Osteoblast (primary cell): ENCODE measurements around the gene MICU1. TPM values are rescaled to one million over a fixed set of nuclear protein-coding genes. Genes with fewer than 3 reads are reported as not detected.

Source experiments
- DNase-seq: peaks from one replicate; pipeline ENCODE4 v3.0.0; 2011; ENCODE audit warnings: low spot score, mixed read lengths; ENCODE audit not compliant: insufficient read length; ENCODE audit errors: missing footprints
- H2AFZ ChIP-seq: 2 replicates; pipeline ENCODE4 v1.6.0; 2011; ENCODE audit warnings: mild to moderate bottlenecking, low read length
- H3K27ac ChIP-seq: 2 replicates; pipeline ENCODE4 v1.5.1; 2011; ENCODE audit warnings: mild to moderate bottlenecking, low read depth, low read length, moderate library complexity
- H3K27me3 ChIP-seq: 2 replicates; pipeline ENCODE4 v1.6.0; 2012; ENCODE audit warnings: mild to moderate bottlenecking, control low read depth, inconsistent platforms, low read length, moderate library complexity; ENCODE audit not compliant: insufficient read depth
- H3K36me3 ChIP-seq: 2 replicates; pipeline ENCODE4 v1.5.1; 2011; ENCODE audit warnings: mild to moderate bottlenecking, low read length, control low read depth, moderate library complexity; ENCODE audit not compliant: insufficient read depth
- H3K4me1 ChIP-seq: 2 replicates; pipeline ENCODE4 v1.5.1; 2011; ENCODE audit warnings: mild to moderate bottlenecking, low read length, control low read depth, moderate library complexity; ENCODE audit not compliant: insufficient read depth
- H3K4me2 ChIP-seq: 2 replicates; pipeline ENCODE4 v1.6.0; 2011; ENCODE audit warnings: mild to moderate bottlenecking, low read length; ENCODE audit not compliant: insufficient read depth
- H3K4me3 ChIP-seq: fragments of 200-600 bp; sonication (generic); 3 replicates; pipeline ENCODE4 v1.5.1; 2012; ENCODE audit warnings: mild to moderate bottlenecking, low read length, inconsistent platforms; ENCODE audit not compliant: insufficient read depth
- H3K79me2 ChIP-seq: 2 replicates; pipeline ENCODE4 v1.6.0; 2012; ENCODE audit warnings: mild to moderate bottlenecking, low read length, control low read depth, inconsistent platforms; ENCODE audit not compliant: insufficient read depth
- H3K9me3 ChIP-seq: 2 replicates; pipeline ENCODE4 v1.5.1; 2011; ENCODE audit warnings: low read depth, low read length, control low read depth
- H4K20me1 ChIP-seq: 2 replicates; pipeline ENCODE4 v1.6.0; 2012; ENCODE audit warnings: mild to moderate bottlenecking, low read length, control low read depth; ENCODE audit not compliant: insufficient read depth
- total RNA-seq: library from RNA; depleted of rRNA; stranded (reverse); fragments of >200 nt; gene quantifications from 2 replicates; pipeline ENCODE4 v1.2.3, GENCODE V29; 2012
- TF ChIP-seq, protein P1 (sequence below): IDR thresholded peaks from 2 replicates; pipeline ENCODE4 v1.5.1; 2011; ENCODE audit warnings: mild to moderate bottlenecking, low read depth, low read length, moderate library complexity; ENCODE audit errors: extremely low read depth

The MICU1 gene
- total RNA-seq, 1 donor = 79.6 TPM

DNA sequence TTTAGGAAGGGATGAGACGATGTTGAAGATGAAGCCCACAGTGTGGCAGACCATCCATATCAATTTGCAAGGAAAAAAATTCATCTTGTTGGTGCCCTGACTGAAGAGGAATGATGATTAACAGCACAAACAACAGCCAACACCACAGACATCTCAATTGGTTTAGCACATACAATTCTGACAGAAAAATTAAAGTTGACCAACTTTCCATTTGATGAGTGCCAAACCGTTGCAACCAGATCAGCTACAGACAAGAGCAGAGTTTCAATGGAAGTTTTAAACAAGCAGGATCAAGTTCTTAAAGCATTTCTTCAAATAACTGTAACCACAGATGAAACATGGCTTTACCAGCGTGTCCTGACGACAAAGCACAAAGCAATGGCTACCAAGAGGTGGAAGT lies 138.8 kb downstream of the MICU1 start:
- no peaks in the 10 kb centered on the region for H3K79me2 ChIP-seq
- no peak overlapping the region for H2AFZ ChIP-seq
- H3K27me3 ChIP-seq = no peaks in the 10 kb centered on the region
- H3K9me3 ChIP-seq = no peaks in the 10 kb centered on the region
- no peaks in the 10 kb centered on the region for H4K20me1 ChIP-seq
- no peak overlapping the region for H3K4me3 ChIP-seq
- no peak overlapping the region for H3K27ac ChIP-seq
- H3K4me1 ChIP-seq = peaks cover 5% of the 10 kb centered on the region
- no peak overlapping the region for H3K4me2 ChIP-seq
- no peak for DNase-seq
- no peaks in the 10 kb centered on the region for H3K36me3 ChIP-seq
- TF ChIP-seq, protein P1, sequence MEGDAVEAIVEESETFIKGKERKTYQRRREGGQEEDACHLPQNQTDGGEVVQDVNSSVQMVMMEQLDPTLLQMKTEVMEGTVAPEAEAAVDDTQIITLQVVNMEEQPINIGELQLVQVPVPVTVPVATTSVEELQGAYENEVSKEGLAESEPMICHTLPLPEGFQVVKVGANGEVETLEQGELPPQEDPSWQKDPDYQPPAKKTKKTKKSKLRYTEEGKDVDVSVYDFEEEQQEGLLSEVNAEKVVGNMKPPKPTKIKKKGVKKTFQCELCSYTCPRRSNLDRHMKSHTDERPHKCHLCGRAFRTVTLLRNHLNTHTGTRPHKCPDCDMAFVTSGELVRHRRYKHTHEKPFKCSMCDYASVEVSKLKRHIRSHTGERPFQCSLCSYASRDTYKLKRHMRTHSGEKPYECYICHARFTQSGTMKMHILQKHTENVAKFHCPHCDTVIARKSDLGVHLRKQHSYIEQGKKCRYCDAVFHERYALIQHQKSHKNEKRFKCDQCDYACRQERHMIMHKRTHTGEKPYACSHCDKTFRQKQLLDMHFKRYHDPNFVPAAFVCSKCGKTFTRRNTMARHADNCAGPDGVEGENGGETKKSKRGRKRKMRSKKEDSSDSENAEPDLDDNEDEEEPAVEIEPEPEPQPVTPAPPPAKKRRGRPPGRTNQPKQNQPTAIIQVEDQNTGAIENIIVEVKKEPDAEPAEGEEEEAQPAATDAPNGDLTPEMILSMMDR = no peak

DNA sequence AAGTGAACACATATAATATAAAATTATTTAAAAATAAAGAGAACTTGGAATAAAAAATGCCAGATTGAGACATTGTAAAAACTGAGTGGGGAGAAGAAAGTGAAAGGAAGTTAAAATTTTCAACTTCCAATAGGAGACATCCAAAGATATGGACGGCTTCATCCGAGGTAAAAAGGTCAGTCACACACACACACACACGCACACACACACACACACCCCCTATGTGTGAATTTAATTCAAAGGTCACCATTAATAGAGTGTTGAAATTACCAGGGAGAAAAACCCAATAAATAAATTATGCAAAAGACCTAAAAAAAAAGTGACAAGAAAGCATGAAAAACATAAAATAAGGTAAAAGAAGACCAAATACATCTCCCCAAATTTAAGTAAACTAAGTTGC lies 140.2 kb downstream of the MICU1 start:
- Histone ChIP-seq H3K36me3 (no peaks in the 10 kb centered on the region), H3K4me1 (peaks cover 3% of the 10 kb centered on the region), H2AFZ (no peak overlapping the region), H3K27ac (no peak overlapping the region), H3K9me3 (no peaks in the 10 kb centered on the region), H3K27me3 (no peaks in the 10 kb centered on the region), H3K79me2 (no peaks in the 10 kb centered on the region), H3K4me3 (no peak overlapping the region), H4K20me1 (no peaks in the 10 kb centered on the region), H3K4me2 (no peak overlapping the region)
- no peak for DNase-seq
- TF ChIP-seq, protein P1 = no peak

DNA sequence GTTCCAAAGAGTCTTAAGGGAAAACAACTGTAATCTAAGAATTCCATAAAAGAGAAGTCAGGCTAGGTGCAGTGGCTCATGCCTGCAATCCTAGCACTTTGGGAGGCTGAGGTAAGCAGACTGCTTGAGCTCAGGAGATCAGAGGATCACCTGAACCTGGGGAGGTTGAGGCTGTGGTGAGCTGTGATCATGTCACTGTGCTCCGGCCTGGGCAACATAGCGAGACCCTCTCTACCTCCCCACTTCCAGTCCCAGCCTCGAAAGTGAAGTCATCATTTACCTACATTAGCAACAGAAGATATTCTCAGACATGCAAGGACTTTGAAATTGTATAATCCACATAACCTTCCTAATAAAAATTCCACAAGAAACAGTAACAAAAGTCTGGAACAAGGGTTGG lies 141.4 kb downstream of the MICU1 start:
- Histone ChIP-seq H3K4me3 (no peak overlapping the region), H3K4me1 (no peaks in the 10 kb centered on the region), H3K27ac (no peak overlapping the region), H2AFZ (no peak overlapping the region), H3K4me2 (no peak overlapping the region), H3K36me3 (no peaks in the 10 kb centered on the region), H3K27me3 (no peaks in the 10 kb centered on the region), H3K9me3 (no peaks in the 10 kb centered on the region), H4K20me1 (no peaks in the 10 kb centered on the region), H3K79me2 (no peaks in the 10 kb centered on the region)
- TF ChIP-seq, protein P1 = no peak
- DNase-seq = no peak

DNA sequence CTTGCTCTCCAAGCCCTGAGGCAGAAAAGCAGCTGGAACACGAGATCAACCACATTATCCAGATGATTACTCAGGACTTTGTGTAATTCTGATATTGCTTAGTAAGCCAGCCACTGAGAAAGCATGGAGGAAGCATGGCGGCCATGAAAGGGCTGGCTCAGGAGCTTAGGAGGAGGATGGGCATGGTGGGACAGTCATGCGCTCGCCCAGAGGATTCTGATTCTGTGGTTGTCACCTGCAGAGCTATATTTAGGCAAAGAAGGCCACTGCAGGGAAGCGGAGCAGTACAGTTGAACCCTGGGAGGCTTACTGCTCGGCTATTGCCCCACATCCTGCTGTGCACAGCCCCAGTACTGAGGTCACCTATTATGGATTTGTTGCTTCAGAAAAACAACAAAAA lies 142.4 kb downstream of the MICU1 start:
- H2AFZ ChIP-seq = no peak overlapping the region
- H3K27ac ChIP-seq = no peak overlapping the region
- H3K79me2 ChIP-seq = no peaks in the 10 kb centered on the region
- no peak overlapping the region for H3K4me2 ChIP-seq
- H4K20me1 ChIP-seq = no peaks in the 10 kb centered on the region
- DNase-seq = no peak
- TF ChIP-seq, protein P1 = no peak
- no peaks in the 10 kb centered on the region for H3K4me1 ChIP-seq
- H3K36me3 ChIP-seq = no peaks in the 10 kb centered on the region
- H3K9me3 ChIP-seq = no peaks in the 10 kb centered on the region
- H3K4me3 ChIP-seq = no peak overlapping the region
- H3K27me3 ChIP-seq = no peaks in the 10 kb centered on the region
